Stimulated activated naive CD8-positive, alpha-beta T cell treated with anti-CD3 and anti-CD28 coated beads, Interleukin-15, Interleukin-2, amounts not matched to agents 100 ng/mL and 50 ng/mL, for 24 hours (primary cell): ENCODE results near the gene TKT.
"Not testable (repeated sequence)": the region's sequence is repeated elsewhere in the genome, so short reads cannot be mapped to it uniquely, and the experiment has no call there.

Source experiments
- H3K27ac Mint-ChIP-seq: one replicate; pipeline ENCODE4 v1.8.0; 2021; ENCODE audit warnings: mild to moderate bottlenecking, mixed read lengths
- H3K27me3 Mint-ChIP-seq: one replicate; pipeline ENCODE4 v1.8.0; 2021; ENCODE audit warnings: mixed read lengths
- H3K36me3 Mint-ChIP-seq: one replicate; pipeline ENCODE4 v1.8.0; 2021; ENCODE audit warnings: low read depth, mixed read lengths
- H3K4me1 Mint-ChIP-seq: one replicate; pipeline ENCODE4 v1.8.0; 2021; ENCODE audit warnings: low read depth, mixed read lengths
- H3K4me3 Mint-ChIP-seq: one replicate; pipeline ENCODE4 v1.8.0; 2021; ENCODE audit warnings: mild to moderate bottlenecking, mixed read lengths
- H3K9me3 Mint-ChIP-seq: one replicate; pipeline ENCODE4 v1.8.0; 2021; ENCODE audit warnings: mixed read lengths

Gene TKT

GRCh38 chr3:53255775-53256703, at the start of gene TKT:
TSS of gene TKT (minus strand) at chr3:53256022. CDS start at chr3:53255942, 80 bp downstream.
- Mint-ChIP-seq H3K4me3 (peak within 1 kb of the TSS; percentile 92), H3K4me1 (peaks cover 34% of the 10 kb centered on the region), H3K27ac (peak within 1 kb of the TSS; percentile 89), H3K27me3 (no peaks in the 10 kb centered on the region), H3K36me3 (peaks cover 22% of the 10 kb centered on the region), H3K9me3 (no peaks in the 10 kb centered on the region)

GRCh38 chr3:53303957-53304356, 48.1 kb upstream of the TKT start:
- peaks cover 36% of the 10 kb centered on the region for H3K36me3 Mint-ChIP-seq
- no peaks in the 10 kb centered on the region for H3K4me1 Mint-ChIP-seq
- H3K27ac Mint-ChIP-seq = no peak overlapping the region
- H3K4me3 Mint-ChIP-seq = no peak overlapping the region
- no peaks in the 10 kb centered on the region for H3K27me3 Mint-ChIP-seq
- no peaks in the 10 kb centered on the region for H3K9me3 Mint-ChIP-seq

- H3K9me3 Mint-ChIP-seq = no peaks in the 10 kb centered on the region
- no peaks in the 10 kb centered on the region for H3K27me3 Mint-ChIP-seq
- no peak overlapping the region for H3K4me3 Mint-ChIP-seq
- peaks cover 32% of the 10 kb centered on the region for H3K36me3 Mint-ChIP-seq
- no peak overlapping the region for H3K27ac Mint-ChIP-seq
- H3K4me1 Mint-ChIP-seq = no peaks in the 10 kb centered on the region
Measured at GRCh38 chr3:53303549-53303948, 47.7 kb upstream of the TKT start.

- no peak overlapping the region for H3K27ac Mint-ChIP-seq
- no peaks in the 10 kb centered on the region for H3K4me1 Mint-ChIP-seq
- H3K36me3 Mint-ChIP-seq = peaks cover 32% of the 10 kb centered on the region
- no peaks in the 10 kb centered on the region for H3K9me3 Mint-ChIP-seq
- no peaks in the 10 kb centered on the region for H3K27me3 Mint-ChIP-seq
- H3K4me3 Mint-ChIP-seq = no peak overlapping the region
Measured at GRCh38 chr3:53300826-53301225, 45.0 kb upstream of the TKT start.

- H3K9me3 Mint-ChIP-seq, H3K27ac Mint-ChIP-seq, H3K4me3 Mint-ChIP-seq, H3K27me3 Mint-ChIP-seq, H3K4me1 Mint-ChIP-seq: not testable (repeated sequence)
- peaks cover 31% of the 10 kb centered on the region for H3K36me3 Mint-ChIP-seq
Measured at GRCh38 chr3:53299611-53300023, 43.8 kb upstream of the TKT start.

- Mint-ChIP-seq H3K4me1 (no peaks in the 10 kb centered on the region), H3K27ac (peak overlapping the region; percentile 67), H3K9me3 (no peaks in the 10 kb centered on the region), H3K36me3 (peaks cover 14% of the 10 kb centered on the region), H3K27me3 (no peaks in the 10 kb centered on the region), H3K4me3 (no peak overlapping the region)
Measured at GRCh38 chr3:53295410-53295809, 39.6 kb upstream of the TKT start.

- Mint-ChIP-seq H3K4me1 (no peaks in the 10 kb centered on the region), H3K27ac (no peak overlapping the region), H3K36me3 (peaks cover 14% of the 10 kb centered on the region), H3K4me3 (no peak overlapping the region), H3K27me3 (no peaks in the 10 kb centered on the region), H3K9me3 (no peaks in the 10 kb centered on the region)
Measured at GRCh38 chr3:53293867-53294266, 38.0 kb upstream of the TKT start.

- Mint-ChIP-seq H3K27ac (no peak overlapping the region), H3K9me3 (no peaks in the 10 kb centered on the region), H3K4me1 (peaks cover 10% of the 10 kb centered on the region), H3K27me3 (no peaks in the 10 kb centered on the region), H3K36me3 (peaks cover 35% of the 10 kb centered on the region), H3K4me3 (no peak overlapping the region)
Measured at GRCh38 chr3:53288214-53288613, 32.4 kb upstream of the TKT start.

GRCh38 chr3:53287131-53287629, 31.4 kb upstream of the TKT start:
- Mint-ChIP-seq H3K4me1 (peaks cover 10% of the 10 kb centered on the region), H3K27me3 (no peaks in the 10 kb centered on the region), H3K4me3 (no peak overlapping the region), H3K9me3 (no peaks in the 10 kb centered on the region), H3K36me3 (peaks cover 44% of the 10 kb centered on the region), H3K27ac (peak overlapping the region; percentile 80)

GRCh38 chr3:53286727-53287126, 30.9 kb upstream of the TKT start:
- Mint-ChIP-seq H3K4me1 (peaks cover 10% of the 10 kb centered on the region), H3K9me3 (no peaks in the 10 kb centered on the region), H3K36me3 (peaks cover 44% of the 10 kb centered on the region), H3K27me3 (no peaks in the 10 kb centered on the region), H3K4me3 (no peak overlapping the region), H3K27ac (peak overlapping the region; percentile 80)

- Mint-ChIP-seq H3K27ac (no peak overlapping the region), H3K4me1 (peaks cover 8% of the 10 kb centered on the region), H3K36me3 (peaks cover 31% of the 10 kb centered on the region), H3K27me3 (no peaks in the 10 kb centered on the region), H3K4me3 (no peak overlapping the region), H3K9me3 (no peaks in the 10 kb centered on the region)
Measured at GRCh38 chr3:53282581-53282980, 26.8 kb upstream of the TKT start.

- no peak overlapping the region for H3K4me3 Mint-ChIP-seq
- H3K27me3 Mint-ChIP-seq = no peaks in the 10 kb centered on the region
- no peaks in the 10 kb centered on the region for H3K9me3 Mint-ChIP-seq
- H3K36me3 Mint-ChIP-seq = peaks cover 9% of the 10 kb centered on the region
- no peak overlapping the region for H3K27ac Mint-ChIP-seq
- peaks cover 9% of the 10 kb centered on the region for H3K4me1 Mint-ChIP-seq
Measured at GRCh38 chr3:53278667-53279066, 22.8 kb upstream of the TKT start.

- Mint-ChIP-seq H3K27me3 (no peaks in the 10 kb centered on the region), H3K4me3 (no peak overlapping the region), H3K36me3 (no peaks in the 10 kb centered on the region), H3K4me1 (peaks cover 12% of the 10 kb centered on the region), H3K27ac (peak overlapping the region; percentile 1), H3K9me3 (no peaks in the 10 kb centered on the region)
Measured at GRCh38 chr3:53274938-53275605, 19.2 kb upstream of the TKT start.

- no peaks in the 10 kb centered on the region for H3K36me3 Mint-ChIP-seq
- peaks cover 16% of the 10 kb centered on the region for H3K4me1 Mint-ChIP-seq
- no peaks in the 10 kb centered on the region for H3K27me3 Mint-ChIP-seq
- no peaks in the 10 kb centered on the region for H3K9me3 Mint-ChIP-seq
- H3K27ac Mint-ChIP-seq = no peak overlapping the region
- no peak overlapping the region for H3K4me3 Mint-ChIP-seq
Measured at GRCh38 chr3:53273146-53273670, 17.4 kb upstream of the TKT start.
